Stimulated activated memory B cell treated with anti-CD40 and anti-IgM and Interleukin-4, amounts not matched to agents 10 μg/mL and 1 μg/mL and 100 μg/mL, for 72 hours (primary cell): ENCODE data around the gene NUCB2.

Experiments used
- ATAC-seq: fragments of 150-1000 bp; cut with Tn5 transposase; 2 replicates; pipeline ENCODE4 v1.10.0; 2021
- H3K27ac Mint-ChIP-seq: one replicate; pipeline ENCODE4 v1.8.0; 2022; ENCODE audit warnings: mild to moderate bottlenecking, mixed read lengths
- H3K27me3 Mint-ChIP-seq: one replicate; pipeline ENCODE4 v1.8.0; 2022; ENCODE audit warnings: mixed read lengths
- H3K36me3 Mint-ChIP-seq: one replicate; pipeline ENCODE4 v1.8.0; 2022; ENCODE audit warnings: mixed read lengths
- H3K4me1 Mint-ChIP-seq: one replicate; pipeline ENCODE4 v1.8.0; 2022; ENCODE audit warnings: mixed read lengths
- H3K4me3 Mint-ChIP-seq: one replicate; pipeline ENCODE4 v1.8.0; 2022; ENCODE audit warnings: mild to moderate bottlenecking, moderate library complexity, mixed read lengths
- H3K9me3 Mint-ChIP-seq: one replicate; pipeline ENCODE4 v1.8.0; 2022; ENCODE audit warnings: mixed read lengths

The NUCB2 gene

GRCh38 chr11:17287058-17287457, 10.5 kb downstream of the NUCB2 start:
- Mint-ChIP-seq H3K36me3 (peaks cover 11% of the 10 kb centered on the region), H3K4me3 (no peak overlapping the region), H3K27ac (no peak overlapping the region), H3K9me3 (no peaks in the 10 kb centered on the region), H3K27me3 (no peaks in the 10 kb centered on the region), H3K4me1 (no peaks in the 10 kb centered on the region)
- ATAC-seq, result no peak

GRCh38 chr11:17291710-17292109, 15.2 kb downstream of the NUCB2 start:
- ATAC-seq, result no peak
- Mint-ChIP-seq H3K4me1 (no peaks in the 10 kb centered on the region), H3K27ac (no peak overlapping the region), H3K4me3 (no peak overlapping the region), H3K27me3 (no peaks in the 10 kb centered on the region), H3K36me3 (no peaks in the 10 kb centered on the region), H3K9me3 (no peaks in the 10 kb centered on the region)

GRCh38 chr11:17293311-17293710, 16.8 kb downstream of the NUCB2 start:
- peaks cover 6% of the 10 kb centered on the region for H3K4me1 Mint-ChIP-seq
- no peak overlapping the region for H3K4me3 Mint-ChIP-seq
- no peaks in the 10 kb centered on the region for H3K27me3 Mint-ChIP-seq
- H3K9me3 Mint-ChIP-seq, result no peaks in the 10 kb centered on the region
- ATAC-seq, result no peak
- no peak overlapping the region for H3K27ac Mint-ChIP-seq
- H3K36me3 Mint-ChIP-seq, result peaks cover 6% of the 10 kb centered on the region

- no peaks in the 10 kb centered on the region for H3K9me3 Mint-ChIP-seq
- H3K27ac Mint-ChIP-seq, result no peak overlapping the region
- no peak overlapping the region for H3K4me3 Mint-ChIP-seq
- peaks cover 6% of the 10 kb centered on the region for H3K4me1 Mint-ChIP-seq
- no peaks in the 10 kb centered on the region for H3K27me3 Mint-ChIP-seq
- peak; percentile 61 for ATAC-seq
- H3K36me3 Mint-ChIP-seq, result peaks cover 6% of the 10 kb centered on the region
These were observed 17.5 kb downstream of the NUCB2 start for GRCh38 chr11:17294033-17294432.

GRCh38 chr11:17296852-17297559, 20.5 kb downstream of the NUCB2 start:
- H3K4me3 Mint-ChIP-seq, result no peak overlapping the region
- no peak overlapping the region for H3K27ac Mint-ChIP-seq
- H3K4me1 Mint-ChIP-seq, result peaks cover 6% of the 10 kb centered on the region
- ATAC-seq, result no peak
- peaks cover 6% of the 10 kb centered on the region for H3K36me3 Mint-ChIP-seq
- H3K9me3 Mint-ChIP-seq, result no peaks in the 10 kb centered on the region
- H3K27me3 Mint-ChIP-seq, result no peaks in the 10 kb centered on the region

- H3K9me3 Mint-ChIP-seq, result no peaks in the 10 kb centered on the region
- H3K4me3 Mint-ChIP-seq, result no peak overlapping the region
- peaks cover 6% of the 10 kb centered on the region for H3K36me3 Mint-ChIP-seq
- no peaks in the 10 kb centered on the region for H3K27me3 Mint-ChIP-seq
- H3K27ac Mint-ChIP-seq, result no peak overlapping the region
- ATAC-seq, result peak; percentile 59
- peaks cover 6% of the 10 kb centered on the region for H3K4me1 Mint-ChIP-seq
These were observed 21.8 kb downstream of the NUCB2 start for GRCh38 chr11:17298302-17298701.

- Mint-ChIP-seq H3K36me3 (peaks cover 6% of the 10 kb centered on the region), H3K4me1 (peaks cover 6% of the 10 kb centered on the region), H3K4me3 (no peak overlapping the region), H3K27me3 (no peaks in the 10 kb centered on the region), H3K9me3 (no peaks in the 10 kb centered on the region), H3K27ac (no peak overlapping the region)
- ATAC-seq, result no peak
These were observed 23.8 kb downstream of the NUCB2 start for GRCh38 chr11:17300372-17300771.

- Mint-ChIP-seq H3K36me3 (peaks cover 9% of the 10 kb centered on the region), H3K4me3 (no peak overlapping the region), H3K27me3 (no peaks in the 10 kb centered on the region), H3K9me3 (no peaks in the 10 kb centered on the region), H3K4me1 (no peaks in the 10 kb centered on the region), H3K27ac (no peak overlapping the region)
- no peak for ATAC-seq
These were observed 37.1 kb downstream of the NUCB2 start for GRCh38 chr11:17313349-17314231.

GRCh38 chr11:17314232-17314547, 37.7 kb downstream of the NUCB2 start:
- no peaks in the 10 kb centered on the region for H3K4me1 Mint-ChIP-seq
- ATAC-seq, result no peak
- no peak overlapping the region for H3K4me3 Mint-ChIP-seq
- H3K27me3 Mint-ChIP-seq, result no peaks in the 10 kb centered on the region
- H3K9me3 Mint-ChIP-seq, result no peaks in the 10 kb centered on the region
- peaks cover 9% of the 10 kb centered on the region for H3K36me3 Mint-ChIP-seq
- no peak overlapping the region for H3K27ac Mint-ChIP-seq

- no peak for ATAC-seq
- H3K4me1 Mint-ChIP-seq, result no peaks in the 10 kb centered on the region
- no peaks in the 10 kb centered on the region for H3K27me3 Mint-ChIP-seq
- H3K27ac Mint-ChIP-seq, result no peak overlapping the region
- peaks cover 9% of the 10 kb centered on the region for H3K36me3 Mint-ChIP-seq
- H3K4me3 Mint-ChIP-seq, result no peak overlapping the region
- H3K9me3 Mint-ChIP-seq, result peaks cover 2% of the 10 kb centered on the region
These were observed 38.4 kb downstream of the NUCB2 start for GRCh38 chr11:17314904-17315426.

- H3K27me3 Mint-ChIP-seq, result no peaks in the 10 kb centered on the region
- no peaks in the 10 kb centered on the region for H3K4me1 Mint-ChIP-seq
- no peak for ATAC-seq
- peaks cover 24% of the 10 kb centered on the region for H3K36me3 Mint-ChIP-seq
- no peak overlapping the region for H3K27ac Mint-ChIP-seq
- peaks cover 11% of the 10 kb centered on the region for H3K9me3 Mint-ChIP-seq
- H3K4me3 Mint-ChIP-seq, result no peak overlapping the region
These were observed 52.4 kb downstream of the NUCB2 start for GRCh38 chr11:17328871-17329494.

- Mint-ChIP-seq H3K36me3 (peaks cover 8% of the 10 kb centered on the region), H3K27me3 (no peaks in the 10 kb centered on the region), H3K4me1 (no peaks in the 10 kb centered on the region), H3K27ac (no peak overlapping the region), H3K9me3 (no peaks in the 10 kb centered on the region), H3K4me3 (no peak overlapping the region)
- ATAC-seq, result no peak
These were observed 55.1 kb downstream of the NUCB2 start for GRCh38 chr11:17331669-17332068.

- H3K36me3 Mint-ChIP-seq, result no peaks in the 10 kb centered on the region
- ATAC-seq, result no peak
- H3K4me3 Mint-ChIP-seq, result no peak overlapping the region
- H3K4me1 Mint-ChIP-seq, result no peaks in the 10 kb centered on the region
- no peaks in the 10 kb centered on the region for H3K9me3 Mint-ChIP-seq
- no peak overlapping the region for H3K27ac Mint-ChIP-seq
- H3K27me3 Mint-ChIP-seq, result no peaks in the 10 kb centered on the region
These were observed 57.5 kb downstream of the NUCB2 start for GRCh38 chr11:17333799-17334586.

- no peak overlapping the region for H3K27ac Mint-ChIP-seq
- no peak for ATAC-seq
- no peaks in the 10 kb centered on the region for H3K9me3 Mint-ChIP-seq
- no peaks in the 10 kb centered on the region for H3K4me1 Mint-ChIP-seq
- no peaks in the 10 kb centered on the region for H3K27me3 Mint-ChIP-seq
- no peak overlapping the region for H3K4me3 Mint-ChIP-seq
- no peaks in the 10 kb centered on the region for H3K36me3 Mint-ChIP-seq
These were observed 66.7 kb downstream of the NUCB2 start for GRCh38 chr11:17343257-17343656.

GRCh38 chr11:17343907-17344306, 67.4 kb downstream of the NUCB2 start:
- Mint-ChIP-seq H3K4me1 (no peaks in the 10 kb centered on the region), H3K4me3 (no peak overlapping the region), H3K27ac (no peak overlapping the region), H3K36me3 (no peaks in the 10 kb centered on the region), H3K27me3 (no peaks in the 10 kb centered on the region), H3K9me3 (no peaks in the 10 kb centered on the region)
- ATAC-seq, result no peak
